OCI-LY1 (cell line): ENCODE results near the gene SLC14A1.

ENCODE experiments used
- H2AFZ ChIP-seq: fragments of 200-600 bp; sonication (generic), shearing (Covaris generic); 2 replicates; pipeline ENCODE4 v1.6.0; 2014; ENCODE audit warnings: antibody characterized with exemption, mild to moderate bottlenecking, low read length
- H3F3A ChIP-seq: fragments of 200-600 bp; sonication (generic), shearing (Covaris generic); 2 replicates; pipeline ENCODE4 v1.6.0; 2014; ENCODE audit warnings: mild to moderate bottlenecking, antibody characterized with exemption, low read length, moderate library complexity; ENCODE audit not compliant: insufficient read depth
- H3K27ac ChIP-seq: fragments of 200-600 bp; sonication (generic); 2 replicates; pipeline ENCODE4 v1.5.1; 2014; ENCODE audit warnings: low read length, mixed run types, mild to moderate bottlenecking, low read depth; ENCODE audit not compliant: poor library complexity, severe bottlenecking
- H3K27me3 ChIP-seq: fragments of 200-600 bp; sonication (generic); 2 replicates; pipeline ENCODE4 v1.6.0; 2014; ENCODE audit warnings: antibody characterized with exemption, mild to moderate bottlenecking, low read length, moderate library complexity; ENCODE audit not compliant: insufficient read depth
- H3K36me3 ChIP-seq: fragments of 200-600 bp; sonication (generic); 2 replicates; pipeline ENCODE4 v1.6.1; 2014; ENCODE audit warnings: mild to moderate bottlenecking, antibody characterized with exemption, low read length, moderate library complexity, mixed read lengths; ENCODE audit not compliant: insufficient read depth
- H3K4me1 ChIP-seq: fragments of 200-600 bp; sonication (generic); 2 replicates; pipeline ENCODE4 v1.5.1; 2014; ENCODE audit warnings: mild to moderate bottlenecking, low read length, moderate library complexity; ENCODE audit not compliant: insufficient read depth, severe bottlenecking
- H3K4me2 ChIP-seq: fragments of 200-600 bp; sonication (generic), shearing (Covaris generic); 2 replicates; pipeline ENCODE4 v1.6.1; 2014; ENCODE audit warnings: low read length
- H3K4me3 ChIP-seq: fragments of 200-600 bp; sonication (generic); 2 replicates; pipeline ENCODE4 v1.5.1; 2014; ENCODE audit warnings: low read length, low read depth, mild to moderate bottlenecking, mixed read lengths; ENCODE audit not compliant: poor library complexity, severe bottlenecking
- H3K79me2 ChIP-seq: fragments of 200-600 bp; shearing (Covaris generic); 2 replicates; pipeline ENCODE4 v1.6.1; 2016; ENCODE audit warnings: mixed run types, low read length, mixed read lengths; ENCODE audit not compliant: insufficient read depth
- H3K9ac ChIP-seq: fragments of 200-600 bp; sonication (generic), shearing (Covaris generic); 2 replicates; pipeline ENCODE4 v1.6.1; 2014; ENCODE audit warnings: mild to moderate bottlenecking, low read length, mixed read lengths
- H3K9me2 ChIP-seq: fragments of 200-600 bp; sonication (generic), shearing (Covaris generic); 2 replicates; pipeline ENCODE4 v1.6.1; 2014; ENCODE audit warnings: low read depth, mild to moderate bottlenecking, low read length, mixed read lengths
- H3K9me3 ChIP-seq: fragments of 200-600 bp; shearing (Covaris generic); 2 replicates; pipeline ENCODE4 v1.6.1; 2014; ENCODE audit warnings: low read length, mixed read lengths
- H4K20me1 ChIP-seq: fragments of 200-600 bp; sonication (generic), shearing (Covaris generic); 2 replicates; pipeline ENCODE4 v1.6.0; 2016; ENCODE audit warnings: mild to moderate bottlenecking, low read length; ENCODE audit not compliant: insufficient read depth
- EZH2 ChIP-seq: fragments of 200-600 bp; sonication (generic), shearing (Covaris generic); IDR thresholded peaks from 2 replicates; pipeline ENCODE4 v1.8.0; 2017; ENCODE audit warnings: borderline replicate concordance, mixed run types, mild to moderate bottlenecking, antibody characterized with exemption, low read length, moderate library complexity, mixed read lengths
- TF ChIP-seq, protein P1 (sequence below): fragments of 200-600 bp; sonication (generic), shearing (Covaris generic); IDR thresholded peaks from 2 replicates; pipeline ENCODE4 v1.5.1; 2017; ENCODE audit warnings: mild to moderate bottlenecking, antibody characterized with exemption, low read length, moderate library complexity, mixed read lengths

SLC14A1 gene

GRCh38 chr18:45688113-45688512 is 35.9 kb upstream of the SLC14A1 start:
- peak overlapping the region; percentile 72 for H3K9ac ChIP-seq
- H3K36me3 ChIP-seq, result no peaks in the 10 kb centered on the region
- no peaks in the 10 kb centered on the region for H3K27me3 ChIP-seq
- peak overlapping the region; percentile 75 for H2AFZ ChIP-seq
- no peaks in the 10 kb centered on the region for H3K9me3 ChIP-seq
- H4K20me1 ChIP-seq, result no peaks in the 10 kb centered on the region
- peak overlapping the region; percentile 98 for H3K27ac ChIP-seq
- no peaks in the 10 kb centered on the region for H3F3A ChIP-seq
- H3K4me3 ChIP-seq, result peak overlapping the region; percentile 56
- peaks cover 48% of the 10 kb centered on the region for H3K4me1 ChIP-seq
- no peak for TF ChIP-seq EZH2
- TF ChIP-seq, protein P1, sequence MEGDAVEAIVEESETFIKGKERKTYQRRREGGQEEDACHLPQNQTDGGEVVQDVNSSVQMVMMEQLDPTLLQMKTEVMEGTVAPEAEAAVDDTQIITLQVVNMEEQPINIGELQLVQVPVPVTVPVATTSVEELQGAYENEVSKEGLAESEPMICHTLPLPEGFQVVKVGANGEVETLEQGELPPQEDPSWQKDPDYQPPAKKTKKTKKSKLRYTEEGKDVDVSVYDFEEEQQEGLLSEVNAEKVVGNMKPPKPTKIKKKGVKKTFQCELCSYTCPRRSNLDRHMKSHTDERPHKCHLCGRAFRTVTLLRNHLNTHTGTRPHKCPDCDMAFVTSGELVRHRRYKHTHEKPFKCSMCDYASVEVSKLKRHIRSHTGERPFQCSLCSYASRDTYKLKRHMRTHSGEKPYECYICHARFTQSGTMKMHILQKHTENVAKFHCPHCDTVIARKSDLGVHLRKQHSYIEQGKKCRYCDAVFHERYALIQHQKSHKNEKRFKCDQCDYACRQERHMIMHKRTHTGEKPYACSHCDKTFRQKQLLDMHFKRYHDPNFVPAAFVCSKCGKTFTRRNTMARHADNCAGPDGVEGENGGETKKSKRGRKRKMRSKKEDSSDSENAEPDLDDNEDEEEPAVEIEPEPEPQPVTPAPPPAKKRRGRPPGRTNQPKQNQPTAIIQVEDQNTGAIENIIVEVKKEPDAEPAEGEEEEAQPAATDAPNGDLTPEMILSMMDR, result no peak
- H3K79me2 ChIP-seq, result no peaks in the 10 kb centered on the region
- no peaks in the 10 kb centered on the region for H3K9me2 ChIP-seq
- H3K4me2 ChIP-seq, result peak overlapping the region; percentile 76

- H2AFZ ChIP-seq, result no peak overlapping the region
- peak overlapping the region; percentile 98 for H3K27ac ChIP-seq
- H3K4me1 ChIP-seq, result peaks cover 48% of the 10 kb centered on the region
- H4K20me1 ChIP-seq, result no peaks in the 10 kb centered on the region
- H3K36me3 ChIP-seq, result no peaks in the 10 kb centered on the region
- H3K9ac ChIP-seq, result peak overlapping the region; percentile 72; the same call in 1 of the 2 replicates
- no peaks in the 10 kb centered on the region for H3K9me2 ChIP-seq
- H3K27me3 ChIP-seq, result no peaks in the 10 kb centered on the region
- no peaks in the 10 kb centered on the region for H3K9me3 ChIP-seq
- H3F3A ChIP-seq, result no peaks in the 10 kb centered on the region
- H3K79me2 ChIP-seq, result no peaks in the 10 kb centered on the region
- peak overlapping the region; percentile 76 for H3K4me2 ChIP-seq
- TF ChIP-seq EZH2, result no peak
- TF ChIP-seq, protein P1, result no peak
- peak overlapping the region; percentile 56 for H3K4me3 ChIP-seq
Measured at GRCh38 chr18:45688833-45689232, 35.1 kb upstream of the SLC14A1 start.

DNA sequence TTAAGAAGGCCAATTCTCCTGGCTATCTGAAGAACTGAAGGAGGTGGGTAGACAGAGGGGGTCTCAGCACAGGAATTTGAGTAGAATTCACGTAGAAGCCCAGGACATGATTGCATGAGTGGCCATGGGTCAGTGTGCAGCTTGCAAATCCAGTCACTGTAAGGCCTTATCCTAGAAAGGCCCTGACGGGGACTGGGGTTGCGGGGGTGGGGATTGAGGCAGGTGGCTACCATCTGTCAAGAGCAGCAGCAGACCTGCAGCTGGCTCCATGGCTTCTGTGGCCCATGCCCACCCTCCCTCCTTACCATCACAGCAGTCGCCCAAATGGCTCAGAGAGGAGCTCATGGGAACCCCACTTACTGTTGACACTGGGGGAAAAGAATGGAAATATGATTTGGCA is 34.6 kb upstream of the SLC14A1 start:
- Histone ChIP-seq H3F3A (no peaks in the 10 kb centered on the region), H3K79me2 (no peaks in the 10 kb centered on the region), H2AFZ (no peak overlapping the region), H4K20me1 (no peaks in the 10 kb centered on the region), H3K4me1 (peaks cover 48% of the 10 kb centered on the region), H3K4me3 (no peak overlapping the region), H3K36me3 (no peaks in the 10 kb centered on the region), H3K9me2 (no peaks in the 10 kb centered on the region), H3K4me2 (peak overlapping the region; percentile 76; the same call in 1 of the 2 replicates), H3K27me3 (no peaks in the 10 kb centered on the region), H3K9ac (no peak overlapping the region), H3K9me3 (no peaks in the 10 kb centered on the region), H3K27ac (peak overlapping the region; percentile 98)
- TF ChIP-seq, protein P1, result no peak
- TF ChIP-seq EZH2, result no peak
